ENCODE data around the gene COQ2.

GRCh38 chr4:83323136-83323535 is 38.5 kb upstream of the COQ2 start:
- no peak for TF ChIP-seq CTCF (IDR thresholded peaks at IDR 0.05; ENCODE audit: low read depth, low read length, poor library complexity, severe bottlenecking)
- TF ChIP-seq EZH2phosphoT487 (IDR thresholded peaks at IDR 0.05; ENCODE audit: borderline replicate concordance, low read length): no peak
